T-helper 17 cell (primary cell): Measurements from ENCODE around the gene CLSTN1. TPM values are rescaled to one million over a fixed set of nuclear protein-coding genes. Genes with fewer than 3 reads are reported as not detected.
A peak's percentile ranks its signal among the peaks of the same experiment; 100 is the strongest.
"Not testable (repeated sequence)": the region's sequence is repeated elsewhere in the genome, so short reads cannot be mapped to it uniquely, and the experiment has no call there.

Experiments
- ATAC-seq: fragments of 150-1000 bp; cut with Tn5 transposase; 2 replicates; pipeline ENCODE4 v1.10.0; 2021; ENCODE audit warnings: mild to moderate bottlenecking, moderate library complexity
- DNase-seq, 3 donors: peaks; one replicate each; pipeline versions ENCODE4 v3.0.0 to v3.0.0-alpha.2; 2020 to 2021
- H3K9me3 ChIP-seq: one replicate; pipeline ENCODE4 v1.7.0; 2013; ENCODE audit warnings: low read length, mild to moderate bottlenecking; ENCODE audit not compliant: control insufficient read depth, poor library complexity, severe bottlenecking
- H3K27ac Mint-ChIP-seq: one replicate; pipeline ENCODE4 v1.8.0; 2022; ENCODE audit warnings: mild to moderate bottlenecking, moderate library complexity, mixed read lengths
- H3K27me3 Mint-ChIP-seq: one replicate; pipeline ENCODE4 v1.8.0; 2022; ENCODE audit warnings: mixed read lengths
- H3K36me3 Mint-ChIP-seq: one replicate; pipeline ENCODE4 v1.8.0; 2022; ENCODE audit warnings: low read depth, mixed read lengths
- H3K4me1 Mint-ChIP-seq: one replicate; pipeline ENCODE4 v1.8.0; 2022; ENCODE audit warnings: mild to moderate bottlenecking, mixed read lengths
- H3K4me3 Mint-ChIP-seq: one replicate; pipeline ENCODE4 v1.8.0; 2022; ENCODE audit warnings: mild to moderate bottlenecking, moderate library complexity, mixed read lengths
- total RNA-seq, 4 donors: library from RNA in 2 of 4; stranded (reverse) in 2 of 4; gene quantifications; one replicate each; pipeline ENCODE4 v1.2.3 and lab custom pipeline; 2022 to 2026

CLSTN1 gene
- total RNA-seq, 2 donors from 2014 or later = 86.3 to 91.5 TPM

DNA sequence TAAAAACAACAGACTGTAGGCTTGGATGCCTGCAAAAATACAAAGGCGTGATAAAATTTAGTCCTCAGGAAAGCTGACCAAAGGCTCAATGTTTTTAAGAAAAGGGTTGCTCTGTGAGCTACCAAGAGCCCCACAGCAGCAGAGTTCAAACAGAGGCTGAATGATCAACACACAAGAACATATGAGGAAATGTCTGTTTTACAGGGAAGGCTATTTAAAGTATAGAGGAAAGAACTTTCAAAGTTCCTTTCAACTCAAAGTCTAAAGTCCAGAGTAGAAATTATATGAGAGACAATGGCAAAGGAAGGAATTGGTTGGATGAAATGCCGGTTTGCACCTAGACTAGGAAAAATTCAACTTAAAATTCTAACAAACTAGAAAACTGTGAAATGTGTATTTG is 8.6 kb downstream of the CLSTN1 start:
- H3K9me3 ChIP-seq = no peaks in the 10 kb centered on the region
- Mint-ChIP-seq H3K36me3 (no peaks in the 10 kb centered on the region), H3K4me1 (peaks cover 18% of the 10 kb centered on the region), H3K4me3 (no peak overlapping the region), H3K27ac (no peak overlapping the region), H3K27me3 (no peaks in the 10 kb centered on the region)
- DNase-seq (no peak), ATAC-seq (no peak)

GRCh38 chr1:9814619-9815018 is 9.1 kb downstream of the CLSTN1 start:
- no peak overlapping the region for H3K4me3 Mint-ChIP-seq
- H3K27me3 Mint-ChIP-seq = no peaks in the 10 kb centered on the region
- no peaks in the 10 kb centered on the region for H3K36me3 Mint-ChIP-seq
- no peaks in the 10 kb centered on the region for H3K9me3 ChIP-seq
- no peak for DNase-seq
- H3K4me1 Mint-ChIP-seq = peaks cover 20% of the 10 kb centered on the region
- H3K27ac Mint-ChIP-seq = no peak overlapping the region
- no peak for ATAC-seq

DNA sequence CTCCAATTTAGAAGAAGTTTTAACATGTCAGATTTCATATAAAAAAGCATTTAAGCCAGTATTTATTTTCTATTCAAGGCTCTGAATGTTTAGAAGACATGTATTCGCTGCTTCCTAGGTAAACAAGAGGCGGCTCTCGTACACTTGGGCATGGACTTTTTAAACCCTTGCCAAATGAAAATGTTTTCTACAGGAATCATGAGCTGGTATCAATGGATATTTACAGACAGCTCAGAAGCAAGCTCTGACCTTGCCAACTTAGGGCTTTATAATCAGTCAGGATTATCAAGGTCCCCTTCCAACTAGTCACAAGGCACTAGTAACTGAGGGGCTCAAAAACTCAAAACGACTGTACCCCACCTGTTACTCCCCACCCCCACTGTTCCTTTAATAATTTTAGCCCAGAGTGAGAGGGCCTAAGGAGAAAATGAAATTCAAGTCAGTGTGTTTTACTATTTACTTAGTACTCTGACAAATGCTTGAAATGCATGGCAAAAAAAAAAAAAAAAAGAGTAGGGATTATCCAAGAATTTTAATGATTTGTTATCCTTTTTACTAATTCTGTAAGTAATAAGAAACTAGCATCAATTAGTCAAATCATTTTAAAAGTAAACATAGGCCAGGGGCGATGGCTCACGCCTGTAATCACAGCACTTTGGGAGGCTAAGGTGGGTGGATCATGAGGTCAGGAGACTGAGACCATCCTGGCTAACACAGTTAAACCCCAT is 12.4 kb downstream of the CLSTN1 start:
- Mint-ChIP-seq H3K36me3 (no peaks in the 10 kb centered on the region), H3K27me3 (no peaks in the 10 kb centered on the region), H3K4me1 (peaks cover 38% of the 10 kb centered on the region), H3K27ac (peak overlapping the region; percentile 72), H3K4me3 (no peak overlapping the region)
- ATAC-seq = no peak
- DNase-seq = no peak
- no peaks in the 10 kb centered on the region for H3K9me3 ChIP-seq

GRCh38 chr1:9809100-9809510 is 14.7 kb downstream of the CLSTN1 start:
- ATAC-seq (no peak), DNase-seq (no peak)
- H3K27ac Mint-ChIP-seq = peak overlapping the region; percentile 91
- H3K9me3 ChIP-seq = no peaks in the 10 kb centered on the region
- H3K4me1 Mint-ChIP-seq = peaks cover 37% of the 10 kb centered on the region
- no peaks in the 10 kb centered on the region for H3K27me3 Mint-ChIP-seq
- no peak overlapping the region for H3K4me3 Mint-ChIP-seq
- no peaks in the 10 kb centered on the region for H3K36me3 Mint-ChIP-seq

- H3K4me3 Mint-ChIP-seq = no peak overlapping the region
- H3K36me3 Mint-ChIP-seq = no peaks in the 10 kb centered on the region
- no peak for ATAC-seq
These were observed 15.3 kb downstream of the CLSTN1 start for GRCh38 chr1:9808459-9808858.

DNA sequence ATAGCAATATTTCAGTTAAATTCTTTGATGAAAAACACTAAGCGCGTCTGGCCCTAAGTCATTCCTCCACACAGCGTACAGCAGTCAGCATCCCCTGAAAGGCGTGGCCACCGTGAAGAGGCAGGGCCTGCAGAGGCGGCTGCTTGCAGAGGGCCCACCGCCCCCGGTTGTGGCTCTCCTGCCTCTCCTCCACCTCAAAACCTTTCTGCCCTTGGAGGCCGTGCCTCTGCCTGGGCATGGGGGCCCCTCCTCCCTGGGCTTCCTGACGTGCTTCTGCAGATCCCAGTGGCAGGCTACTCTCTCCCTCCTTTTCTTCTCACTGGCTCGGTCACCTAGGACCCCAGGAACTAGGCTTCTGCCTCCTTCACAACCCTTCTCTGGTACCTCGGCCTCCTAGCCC is 16.2 kb downstream of the CLSTN1 start:
- no peaks in the 10 kb centered on the region for H3K27me3 Mint-ChIP-seq
- ATAC-seq = no peak
- DNase-seq = no peak
- no peaks in the 10 kb centered on the region for H3K36me3 Mint-ChIP-seq
- no peak overlapping the region for H3K4me3 Mint-ChIP-seq
- peaks cover 38% of the 10 kb centered on the region for H3K4me1 Mint-ChIP-seq
- no peaks in the 10 kb centered on the region for H3K9me3 ChIP-seq
- peak overlapping the region; percentile 91 for H3K27ac Mint-ChIP-seq

More at GRCh38 chr1:9808459-9808858, 15.3 kb downstream of the CLSTN1 start:
- H3K9me3 ChIP-seq = no peaks in the 10 kb centered on the region
- H3K27me3 Mint-ChIP-seq = no peaks in the 10 kb centered on the region
- H3K4me1 Mint-ChIP-seq = peaks cover 33% of the 10 kb centered on the region
- DNase-seq = no peak
- H3K27ac Mint-ChIP-seq = peak overlapping the region; percentile 91

GRCh38 chr1:9805972-9806371 is 17.8 kb downstream of the CLSTN1 start:
- not testable (repeated sequence) for ATAC-seq, H3K36me3 Mint-ChIP-seq, H3K4me3 Mint-ChIP-seq, H3K9me3 ChIP-seq, DNase-seq, H3K27me3 Mint-ChIP-seq, H3K27ac Mint-ChIP-seq
- peaks cover 42% of the 10 kb centered on the region for H3K4me1 Mint-ChIP-seq

DNA sequence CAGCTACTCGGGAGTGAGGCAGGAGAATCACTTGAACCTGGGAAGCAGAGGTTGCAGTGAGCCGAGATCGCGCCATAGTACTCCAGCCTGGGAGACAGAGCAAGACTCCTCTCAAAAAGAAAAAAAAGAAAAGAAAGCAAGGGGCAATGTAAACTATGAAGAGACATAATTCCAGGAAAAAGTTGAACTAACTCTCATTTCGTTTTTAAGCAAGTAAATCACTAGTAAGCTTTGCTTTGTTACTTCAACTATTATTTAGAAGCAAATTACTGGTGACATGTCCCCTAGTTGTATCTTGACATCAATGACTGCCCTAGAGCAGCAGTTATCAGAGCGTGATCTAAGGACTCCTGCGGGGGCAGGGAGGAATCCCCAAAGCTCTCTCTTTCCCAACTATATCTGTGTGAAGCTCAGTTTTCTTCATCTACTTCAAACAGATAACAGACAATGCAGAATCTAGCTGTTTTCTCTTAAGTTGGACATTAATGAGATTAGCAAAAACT is 18.7 kb downstream of the CLSTN1 start:
- H3K4me1 Mint-ChIP-seq = peaks cover 42% of the 10 kb centered on the region
- H3K27ac Mint-ChIP-seq = peak overlapping the region; percentile 61
- DNase-seq (no peak), ATAC-seq (no peak)
- no peak overlapping the region for H3K4me3 Mint-ChIP-seq
- no peaks in the 10 kb centered on the region for H3K9me3 ChIP-seq
- no peaks in the 10 kb centered on the region for H3K27me3 Mint-ChIP-seq
- no peaks in the 10 kb centered on the region for H3K36me3 Mint-ChIP-seq

GRCh38 chr1:9803003-9803918 is 20.5 kb downstream of the CLSTN1 start:
- H3K27ac Mint-ChIP-seq = peak overlapping the region; percentile 2
- H3K36me3 Mint-ChIP-seq, ATAC-seq, H3K9me3 ChIP-seq, H3K4me3 Mint-ChIP-seq, H3K27me3 Mint-ChIP-seq, DNase-seq: not testable (repeated sequence)
- peaks cover 38% of the 10 kb centered on the region for H3K4me1 Mint-ChIP-seq

GRCh38 chr1:9801909-9802308 is 21.9 kb downstream of the CLSTN1 start:
- Mint-ChIP-seq H3K4me1 (peaks cover 44% of the 10 kb centered on the region), H3K36me3 (no peaks in the 10 kb centered on the region), H3K4me3 (peak overlapping the region; percentile 3), H3K27me3 (no peaks in the 10 kb centered on the region), H3K27ac (no peak overlapping the region)
- no peaks in the 10 kb centered on the region for H3K9me3 ChIP-seq
- no peak for DNase-seq
- no peak for ATAC-seq

DNA sequence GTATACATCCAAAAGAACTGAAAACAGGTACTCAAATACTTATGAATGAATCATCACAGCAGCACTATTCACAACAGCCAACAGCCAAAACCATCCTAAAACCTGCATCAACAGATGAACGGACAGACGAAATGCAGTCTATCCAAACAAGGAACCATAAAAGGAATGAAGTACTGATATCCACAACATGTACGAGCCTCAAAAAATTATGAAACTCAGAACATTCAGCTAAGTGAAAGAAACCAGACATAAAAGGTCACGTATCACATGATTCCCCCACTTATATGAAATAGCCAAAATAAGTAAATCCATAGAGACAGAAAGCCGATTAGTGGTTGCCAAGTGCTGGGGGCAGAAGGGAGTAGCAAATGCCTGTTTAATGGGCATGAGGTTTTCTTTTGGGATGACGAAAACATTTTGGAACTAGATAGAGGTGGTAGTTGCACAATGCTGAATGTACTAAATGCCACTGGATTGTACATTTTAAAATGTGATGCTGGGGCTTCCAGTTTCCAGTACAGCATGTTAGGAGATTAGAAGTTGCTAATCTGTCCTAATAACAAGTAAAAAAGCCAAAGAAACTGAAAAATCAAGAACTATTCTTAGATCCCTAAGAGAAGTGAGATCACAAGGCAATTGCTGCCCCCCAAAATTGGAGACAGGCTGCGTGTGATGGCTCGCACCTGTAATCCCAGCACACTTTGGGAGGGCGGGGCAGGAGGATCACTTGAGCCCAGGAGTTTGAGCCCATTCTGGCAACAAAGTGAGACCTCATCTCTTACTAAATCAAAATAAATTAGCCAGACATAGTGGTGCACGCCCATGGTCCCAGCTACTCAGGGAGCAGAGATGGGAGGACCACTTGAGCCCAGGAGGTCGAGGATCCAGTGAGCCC is 25.3 kb downstream of the CLSTN1 start:
- Mint-ChIP-seq H3K36me3 (no peaks in the 10 kb centered on the region), H3K27ac (peak overlapping the region; percentile 97), H3K27me3 (no peaks in the 10 kb centered on the region), H3K4me3 (peak overlapping the region; percentile 69), H3K4me1 (peaks cover 55% of the 10 kb centered on the region)
- no peak for DNase-seq
- ATAC-seq = no peak
- no peaks in the 10 kb centered on the region for H3K9me3 ChIP-seq

- Mint-ChIP-seq H3K4me3 (no peak overlapping the region), H3K27ac (no peak overlapping the region), H3K36me3 (no peaks in the 10 kb centered on the region), H3K4me1 (peaks cover 51% of the 10 kb centered on the region), H3K27me3 (no peaks in the 10 kb centered on the region)
- no peaks in the 10 kb centered on the region for H3K9me3 ChIP-seq
- ATAC-seq (no peak), DNase-seq (no peak)
These were observed 26.7 kb downstream of the CLSTN1 start for GRCh38 chr1:9797049-9797448.

- ATAC-seq = no peak
- DNase-seq = no peak
- Mint-ChIP-seq H3K4me3 (no peak overlapping the region), H3K27ac (peak overlapping the region; percentile 11), H3K4me1 (peaks cover 44% of the 10 kb centered on the region), H3K36me3 (no peaks in the 10 kb centered on the region), H3K27me3 (no peaks in the 10 kb centered on the region)
- no peaks in the 10 kb centered on the region for H3K9me3 ChIP-seq
These were observed 29.7 kb downstream of the CLSTN1 start for GRCh38 chr1:9794081-9794480.
